GM23338 (cell line): Measurements from ENCODE around the gene CRPPA. TPM values are rescaled to one million over a fixed set of nuclear protein-coding genes. Genes with fewer than 3 reads are reported as not detected.

Experiments used
- ATAC-seq: fragments of 200-7000 bp; cut with Tn5 transposase; 3 replicates; pipeline ENCODE4 v1.9.1; 2020
- DNase-seq: peaks from one replicate; pipeline ENCODE4 v3.0.0-alpha.2; 2015; ENCODE audit warnings: low spot score
- H2AFZ ChIP-seq: fragments of 200-600 bp; sonication (generic); 2 replicates; pipeline ENCODE4 v1.8.0; 2016; ENCODE audit warnings: antibody characterized with exemption, mild to moderate bottlenecking, moderate library complexity
- H3F3A ChIP-seq: fragments of 200-600 bp; sonication (generic); replicated peaks from 2 replicates; pipeline ENCODE4 v1.8.0; 2017; ENCODE audit warnings: antibody characterized with exemption, mixed run types, low read depth
- H3K27ac ChIP-seq: fragments of 200-600 bp; sonication (generic); 2 replicates; pipeline ENCODE4 v1.6.1; 2016; ENCODE audit warnings: low read depth
- H3K27me3 ChIP-seq: fragments of 200-600 bp; sonication (generic); 2 replicates; pipeline ENCODE4 v1.8.0; 2016; ENCODE audit warnings: mild to moderate bottlenecking, mixed run types, moderate library complexity; ENCODE audit not compliant: insufficient read depth
- H3K36me3 ChIP-seq: fragments of 200-600 bp; sonication (generic); 2 replicates; pipeline ENCODE4 v1.8.0; 2016; ENCODE audit warnings: mild to moderate bottlenecking; ENCODE audit not compliant: insufficient read depth
- H3K4me1 ChIP-seq: fragments of 200-600 bp; sonication (generic); 2 replicates; pipeline ENCODE4 v1.8.0; 2016; ENCODE audit warnings: mild to moderate bottlenecking, moderate library complexity; ENCODE audit not compliant: insufficient read depth
- H3K4me2 ChIP-seq: fragments of 200-600 bp; sonication (generic); 2 replicates; pipeline ENCODE4 v1.7.1; 2017; ENCODE audit warnings: mixed run types
- H3K4me3 ChIP-seq: fragments of 200-600 bp; sonication (generic); 2 replicates; pipeline ENCODE4 v1.6.1; 2016; ENCODE audit warnings: mixed run types
- H3K79me2 ChIP-seq: fragments of 200-600 bp; sonication (generic); replicated peaks from 2 replicates; pipeline ENCODE4 v1.8.0; 2017; ENCODE audit warnings: mild to moderate bottlenecking; ENCODE audit not compliant: insufficient read depth
- H3K9me2 ChIP-seq: fragments of 200-600 bp; sonication (generic); 2 replicates; pipeline ENCODE4 v1.8.0; 2017; ENCODE audit not compliant: insufficient read depth
- H4K20me1 ChIP-seq: fragments of 200-600 bp; sonication (generic); replicated peaks from 2 replicates; pipeline ENCODE4 v1.8.0; 2017; ENCODE audit warnings: mild to moderate bottlenecking; ENCODE audit not compliant: insufficient read depth
- H3K27ac Mint-ChIP-seq: 2 replicates; pipeline ENCODE4 v1.8.0; 2020; ENCODE audit warnings: inconsistent platforms, mild to moderate bottlenecking, moderate library complexity, mixed read lengths
- H3K27me3 Mint-ChIP-seq: 3 replicates; pipeline ENCODE4 v1.8.0; 2022; ENCODE audit warnings: low read depth, mild to moderate bottlenecking, moderate library complexity, mixed read lengths, inconsistent platforms; ENCODE audit not compliant: insufficient read depth, poor library complexity
- H3K36me3 Mint-ChIP-seq: 3 replicates; pipeline ENCODE4 v1.8.0; 2021; ENCODE audit warnings: low read depth, mild to moderate bottlenecking, inconsistent platforms, moderate library complexity, mixed read lengths
- H3K4me1 Mint-ChIP-seq: 3 replicates; pipeline ENCODE4 v1.8.0; 2020; ENCODE audit warnings: mild to moderate bottlenecking, inconsistent platforms, mixed read lengths
- H3K4me3 Mint-ChIP-seq: 3 replicates; pipeline ENCODE4 v1.8.0; 2021; ENCODE audit warnings: moderate library complexity, mild to moderate bottlenecking, inconsistent platforms, mixed read lengths
- H3K9me3 Mint-ChIP-seq: 3 replicates; pipeline ENCODE4 v1.8.0; 2020; ENCODE audit warnings: moderate library complexity, mild to moderate bottlenecking, inconsistent platforms, mixed read lengths
- CREB1 ChIP-seq: fragments of 250-450 bp; sonication (Bioruptor Pico); IDR thresholded peaks from 2 replicates; pipeline ENCODE4 v1.5.0; 2020; ENCODE audit warnings: low read depth, mild to moderate bottlenecking, moderate library complexity
- CTCF ChIP-seq, 2 experiments: fragments of 200-600 bp in 1 of 2; sonication (generic) in 1 of 2; conservative IDR thresholded peaks; 2 replicates each; pipeline versions ENCODE4 v1.5.1 to v1.6.1; 2016 to 2017; ENCODE audit warnings: antibody characterized with exemption in 2 of 2, low read depth in 2 of 2, mild to moderate bottlenecking in 2 of 2, moderate library complexity in 1 of 2
- EZH2 ChIP-seq: fragments of 200-600 bp; sonication (generic); IDR thresholded peaks from one replicate; pipeline ENCODE4 v1.8.0; 2017; ENCODE audit warnings: antibody characterized with exemption, mild to moderate bottlenecking, low read depth; ENCODE audit not compliant: unreplicated experiment
- EZH2phosphoT487 ChIP-seq: fragments of 200-600 bp; sonication (generic); IDR thresholded peaks from one replicate; pipeline ENCODE4 v1.8.1; 2018; ENCODE audit warnings: antibody characterized with exemption; ENCODE audit not compliant: unreplicated experiment
- JUNB ChIP-seq: IDR thresholded peaks from one replicate; pipeline ENCODE4 v1.6.1; 2016; ENCODE audit warnings: antibody characterized with exemption; ENCODE audit not compliant: unreplicated experiment
- NANOG ChIP-seq: IDR thresholded peaks from 2 replicates; pipeline ENCODE4 v1.6.1; 2016; ENCODE audit warnings: antibody characterized with exemption, borderline replicate concordance
- POLR2AphosphoS5 ChIP-seq: IDR thresholded peaks from 2 replicates; pipeline ENCODE4 v1.6.1; 2016; ENCODE audit warnings: antibody characterized with exemption, low read depth
- STAT1 ChIP-seq: IDR thresholded peaks from one replicate; pipeline ENCODE4 v1.6.1; 2016; ENCODE audit warnings: antibody characterized with exemption; ENCODE audit not compliant: unreplicated experiment
- ZNF114 ChIP-seq: fragments of 250-450 bp; sonication (Bioruptor Pico); IDR thresholded peaks from 2 replicates; pipeline ENCODE4 v1.5.0; 2020; ENCODE audit warnings: mild to moderate bottlenecking, moderate library complexity
- ZNF331 ChIP-seq: fragments of 250-450 bp; sonication (Bioruptor Pico); IDR thresholded peaks from 2 replicates; pipeline ENCODE4 v1.5.0; 2020; ENCODE audit warnings: low read depth, mild to moderate bottlenecking, moderate library complexity
- polyA plus RNA-seq: library from polyadenylated mRNA; unstranded; fragments of >200 nt; fragmentation: Nextera tagmentation; extraction: Ambion mirVana; gene quantifications from 2 replicates; pipeline ENCODE4 v1.2.1, GENCODE V29; 2016
- total RNA-seq: library from RNA; depleted of rRNA; stranded (reverse); fragments of >200 nt; shearing (Covaris generic); gene quantifications from 2 replicates; pipeline ENCODE4 v1.2.3, GENCODE V29; 2014
- TF ChIP-seq, protein P1 (sequence below): fragments of 250-450 bp; sonication (Bioruptor Pico); IDR thresholded peaks from 2 replicates; pipeline ENCODE4 v1.5.0; 2020; ENCODE audit warnings: mild to moderate bottlenecking, moderate library complexity

Gene CRPPA
- total and polyA plus RNA-seq, 2 experiments from 2014 or later = 0.45 to 0.73 TPM

- no peak overlapping the region for H3K27ac Mint-ChIP-seq
- ATAC-seq = no peak
- peak overlapping the region; percentile 75 for H3K4me2 ChIP-seq
- no peak overlapping the region for H3K27ac ChIP-seq
- no peaks in the 10 kb centered on the region; the same call in 2 of the 3 replicates for H3K9me3 Mint-ChIP-seq
- H3K27me3 Mint-ChIP-seq = peaks cover 17% of the 10 kb centered on the region
- no peak for TF ChIP-seq JUNB
- TF ChIP-seq CTCF (conservative IDR thresholded peaks at IDR 0.05; ENCODE audit: low read depth in 2 of 2) = no peak
- TF ChIP-seq NANOG = no peak
- TF ChIP-seq CREB1 (CRISPR knock-in tag) = no peak
- no peak for TF ChIP-seq ZNF331 (CRISPR knock-in tag)
- TF ChIP-seq POLR2AphosphoS5 = no peak
- no peak for TF ChIP-seq EZH2
- TF ChIP-seq STAT1 = no peak
- H3K36me3 ChIP-seq = no peaks in the 10 kb centered on the region
- peak overlapping the region; percentile 83 for H3K4me3 Mint-ChIP-seq
- no peaks in the 10 kb centered on the region for H4K20me1 ChIP-seq
- peaks cover 9% of the 10 kb centered on the region; the same call in 2 of the 3 replicates for H3K4me1 Mint-ChIP-seq
- no peaks in the 10 kb centered on the region for H3F3A ChIP-seq
- no peaks in the 10 kb centered on the region for H3K9me2 ChIP-seq
- peak overlapping the region; percentile 83 for H2AFZ ChIP-seq
- H3K4me1 ChIP-seq = peaks cover 6% of the 10 kb centered on the region
- H3K36me3 Mint-ChIP-seq = no peaks in the 10 kb centered on the region
- H3K27me3 ChIP-seq = peaks cover 23% of the 10 kb centered on the region
- H3K79me2 ChIP-seq = no peaks in the 10 kb centered on the region
- DNase-seq = no peak
- H3K4me3 ChIP-seq = peak overlapping the region; percentile 88
Observed at GRCh38 chr7:16419859-16420258, 1.5 kb downstream of the CRPPA start.

GRCh38 chr7:16419126-16419525 is 2.2 kb downstream of the CRPPA start:
- no peak for DNase-seq
- Histone ChIP-seq H3K4me1 (peaks cover 6% of the 10 kb centered on the region), H3K79me2 (no peaks in the 10 kb centered on the region), H2AFZ (no peak overlapping the region), H3F3A (no peaks in the 10 kb centered on the region), H3K36me3 (no peaks in the 10 kb centered on the region), H4K20me1 (no peaks in the 10 kb centered on the region), H3K27me3 (peaks cover 23% of the 10 kb centered on the region), H3K4me2 (no peak overlapping the region), H3K4me3 (no peak overlapping the region), H3K9me2 (no peaks in the 10 kb centered on the region), H3K27ac (no peak overlapping the region)
- Mint-ChIP-seq H3K4me3 (no peak overlapping the region), H3K27me3 (peaks cover 17% of the 10 kb centered on the region), H3K27ac (no peak overlapping the region), H3K4me1 (peaks cover 9% of the 10 kb centered on the region; the same call in 2 of the 3 replicates), H3K36me3 (no peaks in the 10 kb centered on the region), H3K9me3 (no peaks in the 10 kb centered on the region; the same call in 2 of the 3 replicates)
- TF ChIP-seq JUNB (no peak), ZNF114 (CRISPR knock-in tag) (no peak), NANOG (no peak), EZH2 (no peak), ZNF331 (CRISPR knock-in tag) (no peak), CTCF (conservative IDR thresholded peaks at IDR 0.05; ENCODE audit: low read depth in 2 of 2) (no peak), STAT1 (no peak), EZH2phosphoT487 (no peak)
- TF ChIP-seq, protein P1, sequence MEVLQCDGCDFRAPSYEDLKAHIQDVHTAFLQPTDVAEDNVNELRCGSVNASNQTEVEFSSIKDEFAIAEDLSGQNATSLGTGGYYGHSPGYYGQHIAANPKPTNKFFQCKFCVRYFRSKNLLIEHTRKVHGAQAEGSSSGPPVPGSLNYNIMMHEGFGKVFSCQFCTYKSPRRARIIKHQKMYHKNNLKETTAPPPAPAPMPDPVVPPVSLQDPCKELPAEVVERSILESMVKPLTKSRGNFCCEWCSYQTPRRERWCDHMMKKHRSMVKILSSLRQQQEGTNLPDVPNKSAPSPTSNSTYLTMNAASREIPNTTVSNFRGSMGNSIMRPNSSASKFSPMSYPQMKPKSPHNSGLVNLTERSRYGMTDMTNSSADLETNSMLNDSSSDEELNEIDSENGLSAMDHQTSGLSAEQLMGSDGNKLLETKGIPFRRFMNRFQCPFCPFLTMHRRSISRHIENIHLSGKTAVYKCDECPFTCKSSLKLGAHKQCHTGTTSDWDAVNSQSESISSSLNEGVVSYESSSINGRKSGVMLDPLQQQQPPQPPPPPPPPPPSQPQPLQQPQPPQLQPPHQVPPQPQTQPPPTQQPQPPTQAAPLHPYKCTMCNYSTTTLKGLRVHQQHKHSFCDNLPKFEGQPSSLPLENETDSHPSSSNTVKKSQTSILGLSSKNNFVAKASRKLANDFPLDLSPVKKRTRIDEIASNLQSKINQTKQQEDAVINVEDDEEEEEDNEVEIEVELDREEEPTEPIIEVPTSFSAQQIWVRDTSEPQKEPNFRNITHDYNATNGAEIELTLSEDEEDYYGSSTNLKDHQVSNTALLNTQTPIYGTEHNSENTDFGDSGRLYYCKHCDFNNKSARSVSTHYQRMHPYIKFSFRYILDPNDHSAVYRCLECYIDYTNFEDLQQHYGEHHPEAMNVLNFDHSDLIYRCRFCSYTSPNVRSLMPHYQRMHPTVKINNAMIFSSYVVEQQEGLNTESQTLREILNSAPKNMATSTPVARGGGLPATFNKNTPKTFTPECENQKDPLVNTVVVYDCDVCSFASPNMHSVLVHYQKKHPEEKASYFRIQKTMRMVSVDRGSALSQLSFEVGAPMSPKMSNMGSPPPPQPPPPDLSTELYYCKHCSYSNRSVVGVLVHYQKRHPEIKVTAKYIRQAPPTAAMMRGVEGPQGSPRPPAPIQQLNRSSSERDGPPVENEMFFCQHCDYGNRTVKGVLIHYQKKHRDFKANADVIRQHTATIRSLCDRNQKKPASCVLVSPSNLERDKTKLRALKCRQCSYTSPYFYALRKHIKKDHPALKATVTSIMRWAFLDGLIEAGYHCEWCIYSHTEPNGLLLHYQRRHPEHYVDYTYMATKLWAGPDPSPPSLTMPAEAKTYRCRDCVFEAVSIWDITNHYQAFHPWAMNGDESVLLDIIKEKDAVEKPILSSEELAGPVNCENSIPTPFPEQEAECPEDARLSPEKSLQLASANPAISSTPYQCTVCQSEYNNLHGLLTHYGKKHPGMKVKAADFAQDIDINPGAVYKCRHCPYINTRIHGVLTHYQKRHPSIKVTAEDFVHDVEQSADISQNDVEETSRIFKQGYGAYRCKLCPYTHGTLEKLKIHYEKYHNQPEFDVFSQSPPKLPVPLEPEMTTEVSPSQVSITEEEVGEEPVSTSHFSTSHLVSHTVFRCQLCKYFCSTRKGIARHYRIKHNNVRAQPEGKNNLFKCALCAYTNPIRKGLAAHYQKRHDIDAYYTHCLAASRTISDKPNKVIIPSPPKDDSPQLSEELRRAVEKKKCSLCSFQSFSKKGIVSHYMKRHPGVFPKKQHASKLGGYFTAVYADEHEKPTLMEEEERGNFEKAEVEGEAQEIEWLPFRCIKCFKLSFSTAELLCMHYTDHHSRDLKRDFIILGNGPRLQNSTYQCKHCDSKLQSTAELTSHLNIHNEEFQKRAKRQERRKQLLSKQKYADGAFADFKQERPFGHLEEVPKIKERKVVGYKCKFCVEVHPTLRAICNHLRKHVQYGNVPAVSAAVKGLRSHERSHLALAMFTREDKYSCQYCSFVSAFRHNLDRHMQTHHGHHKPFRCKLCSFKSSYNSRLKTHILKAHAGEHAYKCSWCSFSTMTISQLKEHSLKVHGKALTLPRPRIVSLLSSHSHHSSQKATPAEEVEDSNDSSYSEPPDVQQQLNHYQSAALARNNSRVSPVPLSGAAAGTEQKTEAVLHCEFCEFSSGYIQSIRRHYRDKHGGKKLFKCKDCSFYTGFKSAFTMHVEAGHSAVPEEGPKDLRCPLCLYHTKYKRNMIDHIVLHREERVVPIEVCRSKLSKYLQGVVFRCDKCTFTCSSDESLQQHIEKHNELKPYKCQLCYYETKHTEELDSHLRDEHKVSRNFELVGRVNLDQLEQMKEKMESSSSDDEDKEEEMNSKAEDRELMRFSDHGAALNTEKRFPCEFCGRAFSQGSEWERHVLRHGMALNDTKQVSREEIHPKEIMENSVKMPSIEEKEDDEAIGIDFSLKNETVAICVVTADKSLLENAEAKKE (CRISPR knock-in tag) = no peak
- ATAC-seq = no peak
